ENCODE results near the gene TMEM174. TPM values are rescaled to one million over a fixed set of nuclear protein-coding genes. Genes with fewer than 3 reads are reported as not detected.
A peak's percentile ranks its signal among the peaks of the same experiment; 100 is the strongest.
"Not testable (repeated sequence)": the region's sequence is repeated elsewhere in the genome, so short reads cannot be mapped to it uniquely, and the experiment has no call there.

Gene TMEM174
- total RNA-seq, 1 donor from 2014 or later = not detected

GRCh38 chr5:73218552-73219171, 45.7 kb downstream of the TMEM174 start:
- DNase-seq (ENCODE audit: low spot score) = no peak
- H3K4me3 Mint-ChIP-seq (ENCODE audit: unreplicated experiment) = no peak overlapping the region
- no peaks in the 10 kb centered on the region for H3K9me3 Mint-ChIP-seq (ENCODE audit: low read depth)
- H3K27me3 Mint-ChIP-seq (ENCODE audit: low read depth) = peaks cover 14% of the 10 kb centered on the region
- no peak overlapping the region for H3K27ac Mint-ChIP-seq (ENCODE audit: unreplicated experiment)
- peak; percentile 82 for TF ChIP-seq CTCF (IDR thresholded peaks at IDR 0.05)
- no peaks in the 10 kb centered on the region for H3K36me3 Mint-ChIP-seq (ENCODE audit: low read depth)
- H3K4me1 Mint-ChIP-seq (ENCODE audit: low read depth) = peaks cover 19% of the 10 kb centered on the region

DNA sequence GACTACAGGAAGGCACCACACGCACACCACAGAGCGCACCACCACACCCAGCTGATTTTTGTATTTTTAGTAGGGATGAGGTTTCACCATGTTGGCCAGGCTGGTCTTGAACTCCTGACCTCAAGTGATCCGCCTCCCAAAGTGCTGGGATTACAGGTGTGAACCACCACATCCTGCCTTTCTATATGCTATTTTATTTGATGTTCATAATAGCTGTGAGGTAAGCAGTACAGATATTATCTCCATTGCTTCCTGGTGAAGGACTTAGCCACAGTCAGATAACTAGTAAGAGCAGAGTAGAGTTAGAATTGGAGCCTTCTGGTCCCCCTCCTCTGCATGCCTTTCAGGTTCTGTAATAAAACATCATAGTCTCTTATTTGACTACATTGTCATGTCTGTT, 46.3 kb downstream of the TMEM174 start:
- not testable (repeated sequence) for H3K36me3 Mint-ChIP-seq (ENCODE audit: low read depth); H3K27ac Mint-ChIP-seq (ENCODE audit: unreplicated experiment); H3K9me3 Mint-ChIP-seq (ENCODE audit: low read depth); DNase-seq (ENCODE audit: low spot score); H3K4me3 Mint-ChIP-seq (ENCODE audit: unreplicated experiment)
- Mint-ChIP-seq H3K27me3 (ENCODE audit: low read depth) (peaks cover 15% of the 10 kb centered on the region), H3K4me1 (ENCODE audit: low read depth) (peaks cover 12% of the 10 kb centered on the region)

GRCh38 chr5:73221161-73221560, 48.2 kb downstream of the TMEM174 start:
- TF ChIP-seq CTCF (IDR thresholded peaks at IDR 0.05) = no peak
- Mint-ChIP-seq H3K4me1 (ENCODE audit: low read depth) (peaks cover 5% of the 10 kb centered on the region), H3K36me3 (ENCODE audit: low read depth) (no peaks in the 10 kb centered on the region), H3K27ac (ENCODE audit: unreplicated experiment) (no peak overlapping the region), H3K4me3 (ENCODE audit: unreplicated experiment) (no peak overlapping the region), H3K9me3 (ENCODE audit: low read depth) (no peaks in the 10 kb centered on the region), H3K27me3 (ENCODE audit: low read depth) (peaks cover 19% of the 10 kb centered on the region)
- no peak for DNase-seq (ENCODE audit: low spot score)

- no peak for DNase-seq (ENCODE audit: low spot score)
- TF ChIP-seq CTCF (IDR thresholded peaks at IDR 0.05) = no peak
- no peaks in the 10 kb centered on the region for H3K36me3 Mint-ChIP-seq (ENCODE audit: low read depth)
- H3K9me3 Mint-ChIP-seq (ENCODE audit: low read depth) = no peaks in the 10 kb centered on the region
- H3K27me3 Mint-ChIP-seq (ENCODE audit: low read depth) = peaks cover 22% of the 10 kb centered on the region
- no peak overlapping the region for H3K4me3 Mint-ChIP-seq (ENCODE audit: unreplicated experiment)
- peaks cover under 1% of the 10 kb centered on the region for H3K4me1 Mint-ChIP-seq (ENCODE audit: low read depth)
- H3K27ac Mint-ChIP-seq (ENCODE audit: unreplicated experiment) = no peak overlapping the region
Measured at GRCh38 chr5:73221726-73222125, 48.7 kb downstream of the TMEM174 start.

- Mint-ChIP-seq H3K27me3 (ENCODE audit: low read depth) (peaks cover 22% of the 10 kb centered on the region), H3K4me3 (ENCODE audit: unreplicated experiment) (no peak overlapping the region), H3K27ac (ENCODE audit: unreplicated experiment) (no peak overlapping the region), H3K9me3 (ENCODE audit: low read depth) (no peaks in the 10 kb centered on the region), H3K4me1 (ENCODE audit: low read depth) (no peaks in the 10 kb centered on the region), H3K36me3 (ENCODE audit: low read depth) (no peaks in the 10 kb centered on the region)
- DNase-seq (ENCODE audit: low spot score) = no peak
- no peak for TF ChIP-seq CTCF (IDR thresholded peaks at IDR 0.05)
Measured at GRCh38 chr5:73222173-73222572, 49.2 kb downstream of the TMEM174 start.

Other genes starting within 250 kb of the TMEM174 start
- 22.4 to 24.8 TPM (median 22.5 TPM) in 3 replicates for gene FCHO2, start 217.2 kb upstream of the TMEM174 start, total RNA-seq
- 1.8 to 3.6 TPM (median 2.6 TPM) in 3 replicates for gene TMEM171, start 52.6 kb upstream of the TMEM174 start, total RNA-seq